Measurements from ENCODE around the gene FBLN5.

The FBLN5 gene

DNA sequence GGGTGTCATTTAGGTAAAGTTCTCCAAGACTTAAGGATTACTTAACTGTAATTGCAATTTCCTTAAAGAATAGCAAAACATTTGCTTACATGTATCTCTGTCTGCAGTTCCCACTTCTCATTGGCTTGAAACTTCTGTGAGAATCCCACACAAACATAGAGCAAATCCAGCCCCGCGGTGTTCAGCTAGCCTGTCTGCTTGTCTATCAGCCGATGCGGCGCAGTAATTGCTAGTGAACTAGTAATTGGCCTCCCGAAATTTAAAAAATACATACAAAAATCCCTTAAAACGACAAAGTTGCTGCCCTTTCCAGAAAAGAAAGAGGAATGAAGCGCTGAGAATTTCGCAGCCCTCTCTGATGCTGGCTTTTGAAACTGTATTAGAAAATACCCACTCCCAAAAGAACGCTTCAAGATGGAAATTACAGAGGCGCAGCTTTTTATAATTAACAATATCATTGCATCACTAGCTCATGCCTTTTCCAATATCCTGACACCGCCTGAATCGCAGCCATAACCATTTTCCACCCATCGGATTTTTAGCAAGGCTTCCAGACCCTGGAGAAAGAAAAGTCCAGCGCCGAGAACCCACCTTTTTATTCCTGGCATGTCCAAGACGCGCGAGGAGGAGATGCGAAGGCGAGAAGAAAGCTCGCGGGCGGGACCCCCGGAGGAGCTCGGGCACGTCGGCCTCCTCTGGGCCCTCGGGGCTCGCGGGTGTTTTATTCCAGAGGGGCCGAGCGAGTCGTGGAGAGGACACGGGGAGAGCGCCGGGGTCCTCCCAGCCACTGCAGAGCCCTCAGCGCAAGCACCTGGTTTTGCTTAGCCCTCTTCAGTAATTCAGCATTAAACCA lies 646 bp downstream of the FBLN5 start:
- DNase-seq (ENCODE audit: low read depth in 1 of 2, low spot score in 1 of 2): no peak

DNA sequence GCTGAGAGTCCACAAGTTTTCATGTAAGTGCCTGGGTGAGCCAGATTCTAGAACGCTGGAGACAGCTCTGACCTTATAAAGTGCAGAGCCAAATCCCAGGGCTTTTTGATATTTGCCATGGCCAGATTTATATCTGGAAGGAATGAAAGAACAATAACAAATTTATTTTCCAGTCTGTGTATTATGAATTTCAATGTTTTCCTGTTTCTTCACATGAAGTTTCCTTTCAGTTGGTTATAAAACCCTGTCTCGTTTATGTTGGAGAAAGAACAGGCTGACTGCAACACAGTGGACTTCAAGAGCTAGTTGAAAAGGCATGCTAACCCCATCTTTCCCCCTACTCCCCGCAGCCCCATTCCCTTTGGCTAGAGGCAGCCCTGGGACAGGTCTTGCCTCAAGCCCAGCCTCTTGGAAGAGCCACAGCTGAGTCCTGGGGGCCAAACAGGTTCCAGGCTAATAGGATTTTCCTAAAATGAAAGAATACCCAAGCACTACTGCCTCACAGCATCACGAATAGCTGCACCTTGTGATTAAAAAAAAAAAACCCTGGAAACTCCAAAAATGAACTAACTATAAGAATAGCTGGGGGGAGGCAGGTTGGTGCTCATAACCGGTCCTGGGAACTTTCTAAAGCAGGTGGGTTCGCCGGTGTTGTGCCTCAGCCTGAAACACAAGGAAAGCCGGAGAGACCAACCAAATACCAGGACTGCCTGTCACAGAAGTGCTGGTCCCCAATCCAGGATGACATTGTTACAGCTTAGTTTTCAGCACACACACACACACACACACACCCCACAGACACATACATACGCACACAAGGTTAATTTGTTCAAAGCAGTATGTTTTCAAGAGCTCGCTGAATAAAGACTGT lies 1.5 kb downstream of the FBLN5 start:
- no peak for DNase-seq (ENCODE audit: low read depth in 1 of 2, low spot score in 1 of 2)

GRCh38 chr14:91942946-91943345 lies 4.5 kb downstream of the FBLN5 start:
- DNase-seq (ENCODE audit: low read depth in 1 of 2, low spot score in 1 of 2): no peak

DNA sequence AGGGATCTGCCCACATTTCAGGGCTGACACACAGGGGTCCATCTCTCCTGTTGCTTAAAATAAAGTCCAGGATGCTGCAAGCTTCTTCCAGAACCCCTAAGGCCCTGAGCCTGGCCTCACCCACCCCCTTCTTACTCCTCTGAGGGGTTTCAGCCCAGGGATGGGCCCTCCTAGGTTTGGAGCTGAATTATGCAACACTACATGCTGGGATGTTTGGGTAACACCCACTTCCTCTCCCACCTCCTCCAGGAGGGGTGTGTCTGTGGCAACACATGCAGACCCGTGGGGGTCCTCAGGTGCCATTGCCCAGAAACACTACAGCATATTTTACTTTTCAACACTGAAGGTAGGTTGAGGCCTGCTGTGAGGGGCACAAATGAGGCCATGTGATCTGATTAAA lies 5.4 kb downstream of the FBLN5 start:
- DNase-seq (ENCODE audit: low read depth in 1 of 2, low spot score in 1 of 2): no peak

DNA sequence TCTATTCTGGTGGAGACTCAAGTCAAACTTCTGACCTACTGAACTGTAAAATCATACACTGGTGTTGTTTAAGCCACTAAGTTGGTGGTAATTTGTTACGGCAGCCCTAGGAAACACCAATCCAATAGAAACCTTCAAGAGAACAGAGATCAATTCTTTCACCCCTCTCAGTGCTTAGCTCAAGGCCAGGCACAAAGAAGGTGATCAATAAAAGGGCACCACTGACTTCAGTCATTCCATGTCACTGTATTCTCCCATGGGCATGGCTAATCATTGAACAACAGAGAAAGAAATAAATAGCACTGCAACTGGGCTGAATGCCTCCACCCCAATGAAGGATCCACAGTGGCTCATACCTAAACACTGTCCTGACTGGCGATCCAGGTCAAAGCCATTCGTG lies 7.3 kb downstream of the FBLN5 start:
- no peak for DNase-seq (ENCODE audit: low read depth in 1 of 2, low spot score in 1 of 2)

- DNase-seq (ENCODE audit: low read depth in 1 of 2, low spot score in 1 of 2): no peak
These were observed 11.9 kb downstream of the FBLN5 start for GRCh38 chr14:91935586-91935985.

DNA sequence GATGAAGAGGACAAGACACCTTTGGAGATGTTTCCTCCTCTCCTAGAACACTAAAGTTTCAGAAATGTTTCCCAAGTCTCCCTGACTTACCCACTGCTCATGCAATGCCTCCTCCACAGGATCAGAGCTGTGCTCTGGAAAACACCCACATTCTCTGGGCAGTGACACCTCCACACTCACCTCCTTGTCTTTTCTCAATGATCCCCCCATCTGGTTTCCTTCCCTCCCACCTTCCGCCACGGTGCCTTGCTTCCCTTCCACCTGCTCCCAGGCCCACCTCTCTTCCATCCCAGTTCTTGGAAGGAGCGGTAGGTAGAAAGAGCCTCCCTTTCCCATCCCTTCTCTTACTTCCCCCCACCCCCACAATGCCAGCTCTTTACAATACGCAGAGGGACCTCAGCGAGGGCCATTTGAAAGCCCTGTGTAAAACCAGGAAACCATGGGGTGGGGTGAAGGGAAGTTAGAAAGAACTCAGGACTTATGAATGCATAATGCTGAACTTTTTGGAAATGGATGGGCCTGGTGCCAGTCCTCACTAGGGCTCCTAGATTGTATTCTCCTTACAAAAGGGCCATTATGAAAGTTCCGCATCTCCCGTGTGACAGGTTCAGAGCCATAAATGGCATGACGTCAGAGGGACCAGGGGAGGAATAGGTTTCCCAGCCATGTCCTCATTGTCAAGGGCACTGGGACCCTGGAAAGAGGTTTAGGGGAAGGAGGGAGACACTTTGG lies 12.8 kb downstream of the FBLN5 start:
- DNase-seq (ENCODE audit: low read depth in 1 of 2, low spot score in 1 of 2): no peak

- no peak for DNase-seq (ENCODE audit: low read depth in 1 of 2, low spot score in 1 of 2)
These were observed 15.9 kb downstream of the FBLN5 start for GRCh38 chr14:91931478-91932088.

GRCh38 chr14:91929700-91930099 lies 17.8 kb downstream of the FBLN5 start:
- no peak for DNase-seq (ENCODE audit: low read depth in 1 of 2, low spot score in 1 of 2)

- DNase-seq (ENCODE audit: low read depth in 1 of 2, low spot score in 1 of 2): no peak
These were observed 19.7 kb downstream of the FBLN5 start for GRCh38 chr14:91927800-91928199.

- no peak for DNase-seq (ENCODE audit: low read depth in 1 of 2, low spot score in 1 of 2)
These were observed 20.3 kb downstream of the FBLN5 start for GRCh38 chr14:91927191-91927590.

DNA sequence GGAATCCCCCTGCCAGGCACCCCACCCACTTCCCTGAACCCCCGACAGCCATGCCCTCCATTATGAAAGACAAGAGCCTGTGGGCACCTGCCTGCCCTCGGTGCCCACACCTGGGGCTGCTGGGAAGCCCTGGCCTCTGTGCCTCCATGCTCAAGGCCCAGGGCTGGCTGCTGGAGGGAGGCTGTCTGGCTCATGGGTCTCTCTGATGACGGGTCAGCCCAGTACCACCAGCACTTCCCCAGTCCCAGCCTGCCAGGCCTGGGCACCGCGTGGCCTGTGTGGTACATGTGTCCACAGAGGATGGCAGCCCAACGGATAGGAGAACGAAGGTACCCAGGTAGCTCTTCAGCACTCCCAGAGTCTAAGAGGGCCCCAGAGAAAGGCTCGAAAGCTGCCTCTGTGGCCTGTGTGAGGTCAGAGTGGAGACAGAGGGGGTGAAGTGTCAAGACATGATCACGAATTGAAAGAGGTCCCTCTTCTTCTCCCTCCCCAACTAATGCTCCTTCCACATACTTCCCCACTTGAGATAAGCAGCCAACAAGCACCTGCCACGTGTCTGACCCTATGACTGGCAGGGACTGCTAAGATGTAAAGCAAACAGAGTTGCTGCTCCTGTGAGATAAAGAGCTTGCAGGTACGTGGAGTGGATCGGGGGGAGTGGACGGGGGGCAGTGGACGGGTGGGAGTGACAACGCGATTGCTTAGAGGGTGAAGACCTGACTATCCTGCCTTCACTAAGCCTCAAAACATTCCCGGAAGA lies 21.2 kb downstream of the FBLN5 start:
- DNase-seq (ENCODE audit: low read depth in 1 of 2, low spot score in 1 of 2): no peak

GRCh38 chr14:91925727-91926121 lies 21.8 kb downstream of the FBLN5 start:
- no peak for DNase-seq (ENCODE audit: low read depth in 1 of 2, low spot score in 1 of 2)

DNA sequence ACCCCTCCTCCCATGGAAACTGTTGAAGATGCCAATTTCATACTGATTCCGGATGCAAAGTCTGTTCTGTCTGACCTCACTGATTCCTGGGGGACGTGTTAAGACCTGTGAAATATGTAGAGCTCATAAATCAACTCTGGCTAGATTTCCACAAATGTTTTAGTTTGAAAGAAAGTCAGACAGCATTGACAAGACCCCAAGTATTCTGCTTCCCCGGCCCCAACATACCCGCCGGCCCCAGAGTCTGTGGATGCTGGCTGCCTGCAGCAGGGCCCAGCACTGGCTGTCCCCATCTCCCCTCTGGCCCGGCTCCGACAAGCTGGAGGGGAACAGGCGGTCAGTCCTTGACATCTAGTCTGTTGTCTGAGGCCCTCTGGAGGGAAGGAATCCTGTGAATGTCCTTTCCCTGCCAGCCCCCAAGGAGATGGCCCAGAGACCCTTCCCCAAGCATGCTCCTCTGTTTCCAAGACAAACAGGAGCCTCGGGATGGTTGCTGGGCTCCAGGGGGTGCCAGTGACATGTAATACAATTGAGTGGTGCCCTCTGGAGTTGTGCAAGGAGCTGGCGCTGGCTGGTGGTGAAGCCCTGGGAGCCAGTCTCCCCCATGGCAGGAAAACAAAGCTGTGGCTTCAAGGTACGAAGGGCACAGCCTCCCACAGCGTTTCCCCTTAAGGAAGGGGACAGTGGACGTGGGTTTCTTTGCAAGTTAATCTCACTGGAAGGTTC lies 22.3 kb downstream of the FBLN5 start:
- DNase-seq (ENCODE audit: low read depth in 1 of 2, low spot score in 1 of 2): no peak

- DNase-seq (ENCODE audit: low read depth in 1 of 2, low spot score in 1 of 2): no peak
These were observed 27.0 kb downstream of the FBLN5 start for GRCh38 chr14:91920526-91920925.

DNA sequence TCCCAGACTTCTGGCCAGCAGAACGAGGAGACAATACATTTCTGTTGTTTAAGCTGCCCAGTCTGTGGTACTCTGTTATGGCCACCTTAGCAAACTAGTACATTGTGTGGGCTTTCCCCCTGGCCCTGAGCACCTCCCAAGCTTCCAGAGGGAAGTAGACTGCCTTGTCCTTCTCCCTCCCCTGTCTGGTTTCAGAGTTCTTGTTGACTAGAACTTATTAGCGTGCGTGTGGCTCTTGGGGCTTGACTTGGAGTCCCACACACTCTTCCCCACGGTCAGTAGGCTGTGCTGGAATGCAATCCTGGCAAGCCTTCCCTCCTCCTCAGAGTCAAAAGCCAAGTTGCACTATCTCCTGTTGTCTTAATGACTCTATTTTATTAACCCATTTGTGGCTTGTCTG lies 27.7 kb downstream of the FBLN5 start:
- DNase-seq (ENCODE audit: low read depth in 1 of 2, low spot score in 1 of 2): no peak

GRCh38 chr14:91918186-91918883 lies 29.2 kb downstream of the FBLN5 start:
- no peak for DNase-seq (ENCODE audit: low read depth in 1 of 2, low spot score in 1 of 2)

GRCh38 chr14:91912035-91912434 lies 35.5 kb downstream of the FBLN5 start:
- no peak for DNase-seq (ENCODE audit: low read depth in 1 of 2, low spot score in 1 of 2)

DNA sequence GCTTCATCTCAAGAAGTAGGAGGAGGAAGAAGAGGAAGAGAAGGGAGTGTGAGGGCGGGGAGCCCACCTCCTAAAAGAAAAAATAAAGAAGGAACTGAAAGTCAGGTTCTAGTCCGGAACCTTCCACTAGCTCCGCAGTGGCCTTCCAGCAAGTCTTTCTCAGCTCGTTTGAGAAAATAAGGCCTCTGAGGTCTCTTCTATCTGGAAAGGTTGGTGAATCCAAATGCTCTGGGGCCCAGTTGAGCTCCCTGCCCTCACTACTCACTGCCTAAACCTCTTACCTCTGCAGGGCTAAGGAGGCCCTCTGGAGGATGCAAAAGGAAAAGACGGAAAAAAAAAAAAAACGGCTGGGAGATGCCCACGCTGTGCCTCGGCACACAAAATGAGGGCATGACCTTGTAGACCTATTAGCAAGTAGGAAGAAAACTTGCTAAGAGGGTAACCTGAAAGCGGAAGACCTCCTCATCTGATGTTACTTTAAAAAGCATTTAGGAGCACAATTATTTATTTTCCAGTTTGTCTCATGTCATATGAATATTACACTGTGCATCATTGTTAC lies 35.9 kb downstream of the FBLN5 start:
- peak in 1 of 2 donors; percentile 37 for DNase-seq (ENCODE audit: low read depth in 1 of 2, low spot score in 1 of 2)

Measured in activated CD4-positive, alpha-beta T cell treated with anti-CD3 and anti-CD28 coated beads, Interleukin-2, amount 50 U/mL, for 24 hours (primary cell).